Stimulated activated memory B cell treated with anti-CD40 and anti-IgM and Interleukin-4, amounts not matched to agents 10 μg/mL and 1 μg/mL and 100 μg/mL, for 72 hours (primary cell): ENCODE results near the gene OPA1.
"Not testable (repeated sequence)": the region's sequence is repeated elsewhere in the genome, so short reads cannot be mapped to it uniquely, and the experiment has no call there.

Experiments
- ATAC-seq: fragments of 150-1000 bp; cut with Tn5 transposase; 2 replicates; pipeline ENCODE4 v1.10.0; 2021
- H3K27ac Mint-ChIP-seq: one replicate; pipeline ENCODE4 v1.8.0; 2022; ENCODE audit warnings: mild to moderate bottlenecking, mixed read lengths
- H3K27me3 Mint-ChIP-seq: one replicate; pipeline ENCODE4 v1.8.0; 2022; ENCODE audit warnings: mixed read lengths
- H3K36me3 Mint-ChIP-seq: one replicate; pipeline ENCODE4 v1.8.0; 2022; ENCODE audit warnings: mixed read lengths
- H3K4me1 Mint-ChIP-seq: one replicate; pipeline ENCODE4 v1.8.0; 2022; ENCODE audit warnings: mixed read lengths
- H3K4me3 Mint-ChIP-seq: one replicate; pipeline ENCODE4 v1.8.0; 2022; ENCODE audit warnings: mild to moderate bottlenecking, moderate library complexity, mixed read lengths
- H3K9me3 Mint-ChIP-seq: one replicate; pipeline ENCODE4 v1.8.0; 2022; ENCODE audit warnings: mixed read lengths

Gene OPA1

DNA sequence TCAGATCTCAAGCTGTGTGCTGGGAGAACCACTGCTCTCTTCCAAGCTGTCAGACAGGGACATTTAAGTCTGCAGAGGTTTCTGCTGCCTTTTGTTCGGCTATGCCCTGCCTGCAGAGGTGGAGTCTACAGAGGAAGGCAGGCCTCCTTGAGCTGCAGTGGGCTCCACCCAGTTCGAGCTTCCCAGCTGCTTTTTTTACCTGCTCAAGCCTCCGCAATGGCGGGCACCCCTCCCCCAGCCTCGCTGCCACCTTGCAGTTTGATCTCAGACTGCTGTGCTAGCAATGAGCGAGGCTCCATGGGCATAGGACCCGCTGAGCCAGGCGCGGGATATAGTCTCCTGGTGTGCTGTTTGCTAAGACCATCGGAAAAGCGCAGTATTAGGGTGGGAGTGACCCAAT, 17.5 kb downstream of the OPA1 start:
- H3K27ac Mint-ChIP-seq, H3K4me3 Mint-ChIP-seq, H3K9me3 Mint-ChIP-seq, H3K27me3 Mint-ChIP-seq, ATAC-seq: not testable (repeated sequence)
- Mint-ChIP-seq H3K4me1 (peaks cover 26% of the 10 kb centered on the region), H3K36me3 (peaks cover 49% of the 10 kb centered on the region)

DNA sequence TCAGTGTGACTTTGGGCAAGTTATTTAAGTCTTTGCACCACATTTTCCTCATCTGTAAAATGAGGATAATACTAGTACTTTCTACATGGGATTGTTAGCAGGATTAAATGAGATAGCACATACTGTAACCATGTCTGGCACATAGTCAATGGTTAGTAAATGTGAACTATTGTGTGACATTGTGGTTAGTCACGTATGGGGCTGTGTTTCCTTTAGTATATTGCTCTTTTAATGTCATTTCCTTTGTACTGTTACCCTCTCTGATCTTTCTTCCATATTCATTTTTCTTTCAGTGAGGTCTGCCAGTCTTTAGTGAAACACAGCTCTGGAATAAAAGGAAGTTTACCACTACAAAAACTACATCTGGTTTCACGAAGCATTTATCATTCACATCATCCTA, 21.4 kb downstream of the OPA1 start:
- Mint-ChIP-seq H3K27me3 (no peaks in the 10 kb centered on the region), H3K9me3 (no peaks in the 10 kb centered on the region), H3K4me1 (peaks cover 11% of the 10 kb centered on the region), H3K4me3 (no peak overlapping the region), H3K36me3 (peaks cover 41% of the 10 kb centered on the region), H3K27ac (no peak overlapping the region)
- ATAC-seq: no peak

DNA sequence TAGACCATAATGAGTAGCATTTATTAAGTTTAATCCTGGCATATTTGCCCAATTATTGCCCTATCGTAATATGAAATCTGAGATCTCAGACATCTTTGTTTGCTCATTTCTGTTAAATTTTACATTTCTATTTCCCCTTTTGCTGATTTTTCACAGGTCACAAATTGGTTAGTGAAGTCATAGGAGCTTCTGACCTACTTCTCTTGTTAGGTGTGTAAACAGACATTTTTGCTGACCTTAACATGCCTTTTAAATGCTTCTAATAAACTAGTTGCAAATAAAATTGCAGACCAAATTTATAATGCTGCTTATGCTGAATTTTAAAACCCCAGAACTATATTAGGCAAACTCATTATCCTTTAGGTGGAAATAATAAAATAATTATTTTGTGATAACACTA, 24.6 kb downstream of the OPA1 start:
- Mint-ChIP-seq H3K36me3 (peaks cover 44% of the 10 kb centered on the region), H3K4me1 (peaks cover 6% of the 10 kb centered on the region), H3K27me3 (no peaks in the 10 kb centered on the region), H3K4me3 (no peak overlapping the region), H3K27ac (no peak overlapping the region), H3K9me3 (no peaks in the 10 kb centered on the region)
- ATAC-seq: no peak

DNA sequence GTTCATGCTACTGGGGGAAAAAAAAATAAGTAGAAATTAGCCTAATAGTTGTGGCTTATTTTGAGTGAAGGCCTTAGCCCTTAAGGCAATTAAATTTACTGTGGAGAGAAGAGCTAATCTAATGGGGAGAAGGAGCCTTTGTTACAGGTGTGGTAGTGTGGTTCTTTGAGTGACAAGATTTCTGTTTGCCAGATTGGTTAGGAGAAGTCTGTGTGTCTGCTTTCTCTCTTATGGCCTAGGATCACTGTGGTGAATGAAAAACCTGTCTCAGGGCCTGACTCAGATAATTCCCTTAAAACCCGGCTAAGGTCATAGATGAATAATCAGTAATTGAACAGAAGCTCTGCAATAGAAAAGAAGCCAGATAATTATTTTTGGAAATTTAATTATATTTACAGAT, 27.0 kb downstream of the OPA1 start:
- no peak overlapping the region for H3K4me3 Mint-ChIP-seq
- no peak overlapping the region for H3K27ac Mint-ChIP-seq
- H3K36me3 Mint-ChIP-seq: peaks cover 48% of the 10 kb centered on the region
- H3K27me3 Mint-ChIP-seq: no peaks in the 10 kb centered on the region
- ATAC-seq: no peak
- no peaks in the 10 kb centered on the region for H3K9me3 Mint-ChIP-seq
- H3K4me1 Mint-ChIP-seq: no peaks in the 10 kb centered on the region

DNA sequence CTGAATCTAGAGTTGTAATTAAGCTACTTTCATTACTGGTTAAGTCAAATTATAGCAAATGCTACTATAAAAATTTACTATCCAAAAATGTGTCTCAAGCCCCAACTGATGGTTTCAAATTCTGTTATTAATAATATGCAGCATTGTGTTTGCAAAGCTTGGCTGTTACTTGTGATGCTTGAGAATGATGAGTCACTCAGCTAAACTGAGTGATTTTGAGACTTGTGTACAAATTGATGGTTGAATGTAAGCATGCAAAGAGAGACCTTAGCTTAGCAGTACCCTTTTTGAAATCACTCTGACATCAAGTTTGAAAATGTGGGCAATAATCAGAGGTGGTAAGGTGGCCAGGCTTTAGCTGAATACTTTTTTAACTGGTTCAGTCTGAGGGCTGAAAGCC, 27.6 kb downstream of the OPA1 start:
- ATAC-seq: no peak
- H3K27ac Mint-ChIP-seq: no peak overlapping the region

DNA sequence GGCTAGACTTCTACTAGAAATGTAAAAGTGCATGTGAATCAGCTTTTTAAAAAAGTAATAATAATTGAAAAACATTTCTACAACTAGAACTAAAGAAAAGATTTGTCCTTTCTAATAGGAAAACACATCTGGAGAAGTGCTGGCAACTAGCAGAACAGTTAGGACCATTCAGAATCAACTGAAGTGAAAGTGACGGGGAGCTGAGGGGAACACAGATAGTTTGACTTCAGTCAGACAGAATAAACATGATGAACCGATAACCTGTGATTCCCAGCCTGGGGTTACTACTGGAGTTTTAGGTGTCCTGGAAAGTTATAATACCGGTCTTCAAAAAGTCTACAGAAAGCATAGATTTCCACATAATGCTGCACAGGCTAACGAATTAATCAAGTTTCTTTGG, 28.1 kb downstream of the OPA1 start:
- H3K27ac Mint-ChIP-seq: no peak overlapping the region
- no peaks in the 10 kb centered on the region for H3K27me3 Mint-ChIP-seq
- no peak overlapping the region for H3K4me3 Mint-ChIP-seq
- peaks cover 53% of the 10 kb centered on the region for H3K36me3 Mint-ChIP-seq
- no peak for ATAC-seq
- H3K9me3 Mint-ChIP-seq: no peaks in the 10 kb centered on the region
- no peaks in the 10 kb centered on the region for H3K4me1 Mint-ChIP-seq

More for the DNA sequence above, 27.6 kb downstream of the OPA1 start:
- H3K27me3 Mint-ChIP-seq: no peaks in the 10 kb centered on the region
- no peak overlapping the region for H3K4me3 Mint-ChIP-seq
- peaks cover 48% of the 10 kb centered on the region for H3K36me3 Mint-ChIP-seq
- no peaks in the 10 kb centered on the region for H3K9me3 Mint-ChIP-seq
- no peaks in the 10 kb centered on the region for H3K4me1 Mint-ChIP-seq

DNA sequence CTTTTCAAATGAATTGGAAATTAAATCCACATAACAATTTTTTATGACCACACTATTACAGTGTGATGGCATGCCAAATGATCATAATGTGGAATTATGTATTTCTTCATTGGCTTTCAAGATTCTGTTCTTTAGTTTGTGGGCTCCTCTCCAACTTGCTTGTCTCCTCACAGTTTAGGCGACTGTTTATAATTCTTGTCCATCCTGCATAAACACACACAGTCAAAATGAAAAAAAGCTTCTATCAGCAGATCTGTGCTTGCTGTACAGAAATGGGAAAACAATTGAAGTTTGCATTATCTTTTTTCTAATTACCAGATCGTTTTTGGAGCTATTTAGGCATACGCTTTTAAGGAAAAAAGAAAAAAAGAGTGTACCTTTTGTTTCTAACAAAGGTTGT, 37.0 kb downstream of the OPA1 start:
- Mint-ChIP-seq H3K4me1 (no peaks in the 10 kb centered on the region), H3K4me3 (no peak overlapping the region), H3K9me3 (no peaks in the 10 kb centered on the region), H3K27me3 (no peaks in the 10 kb centered on the region), H3K27ac (no peak overlapping the region), H3K36me3 (peaks cover 21% of the 10 kb centered on the region)
- ATAC-seq: no peak

DNA sequence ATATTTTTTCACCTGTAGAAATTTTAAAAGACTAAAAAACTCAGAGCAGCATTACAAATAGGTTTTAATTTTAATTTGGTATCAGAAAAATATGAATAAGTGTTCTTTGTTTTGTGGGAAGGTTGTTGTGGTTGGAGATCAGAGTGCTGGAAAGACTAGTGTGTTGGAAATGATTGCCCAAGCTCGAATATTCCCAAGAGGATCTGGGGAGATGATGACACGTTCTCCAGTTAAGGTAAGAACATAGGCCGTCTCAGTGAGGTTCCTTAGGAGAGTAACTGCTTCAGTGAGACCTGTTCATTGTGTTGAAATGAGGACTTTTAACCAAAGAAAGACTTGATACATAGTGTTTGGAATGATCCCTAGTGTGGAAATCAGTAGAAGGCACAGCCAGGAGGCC, 44.8 kb downstream of the OPA1 start:
- Mint-ChIP-seq H3K9me3 (no peaks in the 10 kb centered on the region), H3K27me3 (no peaks in the 10 kb centered on the region), H3K4me3 (no peak overlapping the region), H3K27ac (no peak overlapping the region), H3K4me1 (no peaks in the 10 kb centered on the region), H3K36me3 (peaks cover 24% of the 10 kb centered on the region)
- ATAC-seq: no peak

DNA sequence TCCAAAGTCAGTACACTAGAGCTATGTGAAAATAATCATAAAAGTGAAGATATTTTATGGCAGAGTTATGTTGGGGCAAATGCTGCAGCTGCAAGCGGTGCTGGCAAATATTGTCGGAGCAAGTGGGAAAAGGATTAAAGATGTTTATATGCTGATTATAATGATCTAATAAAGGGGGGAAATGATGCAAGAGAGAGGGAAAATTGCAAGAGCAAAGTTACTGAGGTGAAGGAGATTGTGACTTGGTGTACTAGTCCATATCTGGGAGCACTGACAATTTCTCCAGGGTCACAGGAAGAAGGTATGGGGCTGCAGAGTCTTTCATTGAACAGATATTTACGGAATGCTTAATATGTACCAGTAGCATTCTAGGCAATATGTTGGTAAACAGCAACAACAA, 45.8 kb downstream of the OPA1 start:
- H3K4me3 Mint-ChIP-seq: no peak overlapping the region
- H3K36me3 Mint-ChIP-seq: peaks cover 25% of the 10 kb centered on the region
- H3K9me3 Mint-ChIP-seq: no peaks in the 10 kb centered on the region
- H3K4me1 Mint-ChIP-seq: no peaks in the 10 kb centered on the region
- H3K27me3 Mint-ChIP-seq: no peaks in the 10 kb centered on the region
- H3K27ac Mint-ChIP-seq: no peak overlapping the region
- ATAC-seq: no peak

DNA sequence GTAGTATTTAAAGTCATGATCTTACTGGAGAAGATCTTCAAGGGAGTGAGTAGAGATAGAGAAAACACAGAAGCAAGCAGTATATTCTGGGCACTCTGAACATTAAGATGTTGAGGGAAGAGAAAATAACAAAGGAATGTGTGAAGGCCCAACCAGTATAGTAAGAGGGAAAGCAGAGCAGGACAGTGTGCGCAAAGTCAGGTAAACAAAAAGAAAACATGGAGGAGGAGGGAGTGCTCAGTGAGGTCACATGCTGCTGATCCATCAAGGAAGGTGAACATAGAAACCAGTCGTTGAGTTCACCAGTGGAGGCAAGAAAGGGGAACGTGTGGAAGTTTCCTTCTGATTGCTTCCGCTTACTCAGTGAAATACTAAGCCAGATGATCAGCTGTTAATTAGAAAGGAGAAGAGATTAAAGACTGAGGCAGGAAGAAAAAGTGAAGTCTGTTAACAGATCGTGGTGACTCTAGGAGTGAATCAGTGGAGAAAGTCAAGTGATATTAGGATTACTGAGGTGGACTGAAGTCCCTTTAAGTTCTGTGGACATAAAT, 47.2 kb downstream of the OPA1 start:
- Mint-ChIP-seq H3K27ac (no peak overlapping the region), H3K36me3 (peaks cover 24% of the 10 kb centered on the region), H3K4me1 (no peaks in the 10 kb centered on the region), H3K4me3 (no peak overlapping the region), H3K27me3 (no peaks in the 10 kb centered on the region), H3K9me3 (no peaks in the 10 kb centered on the region)
- ATAC-seq: no peak

DNA sequence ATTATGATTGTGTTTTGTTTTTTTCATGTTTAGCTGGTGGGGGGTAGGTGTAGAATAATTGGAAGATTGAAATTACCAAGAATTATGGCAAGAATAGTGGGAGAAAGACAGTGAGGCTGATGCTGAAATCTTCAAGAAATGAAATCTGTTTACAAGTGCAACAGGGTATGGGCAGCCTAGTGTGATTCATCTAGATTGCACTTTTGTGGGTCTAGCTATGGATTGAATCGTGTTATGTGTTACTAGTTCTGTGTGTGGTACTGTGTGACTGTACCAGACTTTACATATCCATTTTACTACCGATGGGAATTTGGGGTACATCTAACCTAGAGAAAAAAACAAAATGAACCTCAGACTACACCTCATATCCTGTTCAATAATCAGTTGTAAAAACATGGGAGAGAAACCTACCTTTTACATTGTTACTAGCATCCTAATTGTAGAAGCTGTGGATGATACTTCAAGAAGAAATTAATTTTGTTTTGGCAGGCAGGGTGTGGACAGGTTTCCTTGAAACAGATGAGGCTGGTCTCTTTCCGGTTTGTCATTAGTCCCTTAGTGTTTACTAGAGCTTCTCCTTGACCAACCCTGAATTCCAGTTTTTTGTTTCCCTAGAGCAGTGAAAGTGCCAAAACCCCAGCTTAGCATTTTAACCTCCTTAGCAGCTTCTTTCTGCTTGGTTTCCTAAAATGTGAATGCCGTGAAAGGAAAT, 47.9 kb downstream of the OPA1 start:
- H3K36me3 Mint-ChIP-seq: peaks cover 26% of the 10 kb centered on the region
- H3K9me3 Mint-ChIP-seq: no peaks in the 10 kb centered on the region
- no peaks in the 10 kb centered on the region for H3K27me3 Mint-ChIP-seq
- no peak overlapping the region for H3K4me3 Mint-ChIP-seq
- no peaks in the 10 kb centered on the region for H3K4me1 Mint-ChIP-seq
- no peak overlapping the region for H3K27ac Mint-ChIP-seq
- no peak for ATAC-seq

DNA sequence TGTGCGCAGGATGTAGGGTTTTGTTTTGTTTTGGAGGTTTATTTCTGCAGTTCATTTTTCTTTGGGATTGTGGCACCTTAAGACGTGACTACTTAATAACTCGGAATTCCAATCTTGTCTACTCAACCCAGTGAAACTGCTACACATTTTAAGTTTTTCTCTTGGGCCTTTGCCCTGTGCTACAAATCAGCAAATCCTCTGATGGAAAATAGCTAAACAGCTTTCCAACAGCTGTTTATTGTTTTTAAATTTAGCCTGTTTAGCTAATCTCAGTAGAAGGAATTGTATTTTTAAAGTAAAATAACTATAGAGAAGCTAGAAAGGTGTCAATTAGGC, 48.4 kb downstream of the OPA1 start:
- H3K4me1 Mint-ChIP-seq: no peaks in the 10 kb centered on the region
- no peak overlapping the region for H3K4me3 Mint-ChIP-seq
- no peak overlapping the region for H3K27ac Mint-ChIP-seq
- H3K9me3 Mint-ChIP-seq: no peaks in the 10 kb centered on the region
- no peaks in the 10 kb centered on the region for H3K27me3 Mint-ChIP-seq
- ATAC-seq: no peak
- H3K36me3 Mint-ChIP-seq: peaks cover 30% of the 10 kb centered on the region

DNA sequence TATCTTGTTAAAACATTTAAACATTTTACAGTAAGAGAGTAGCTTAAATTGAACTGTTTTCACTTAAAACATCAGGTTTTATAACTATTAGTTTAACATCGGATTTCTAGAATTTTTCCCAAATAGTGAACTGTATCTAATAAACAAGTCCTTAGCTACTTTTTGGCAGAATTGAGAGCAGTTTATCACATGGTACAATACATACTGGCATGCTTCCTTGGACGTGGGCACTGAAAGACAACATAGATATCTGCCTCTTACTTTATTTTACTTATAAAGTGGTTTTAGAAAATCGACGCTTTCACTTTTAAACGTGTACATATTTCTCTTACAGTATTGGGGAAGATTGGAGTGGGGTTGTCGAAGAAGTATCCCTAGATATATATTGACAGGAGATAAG, 52.8 kb downstream of the OPA1 start:
- Mint-ChIP-seq H3K4me1 (no peaks in the 10 kb centered on the region), H3K27me3 (no peaks in the 10 kb centered on the region), H3K27ac (no peak overlapping the region), H3K9me3 (no peaks in the 10 kb centered on the region), H3K36me3 (peaks cover 48% of the 10 kb centered on the region), H3K4me3 (no peak overlapping the region)
- no peak for ATAC-seq

DNA sequence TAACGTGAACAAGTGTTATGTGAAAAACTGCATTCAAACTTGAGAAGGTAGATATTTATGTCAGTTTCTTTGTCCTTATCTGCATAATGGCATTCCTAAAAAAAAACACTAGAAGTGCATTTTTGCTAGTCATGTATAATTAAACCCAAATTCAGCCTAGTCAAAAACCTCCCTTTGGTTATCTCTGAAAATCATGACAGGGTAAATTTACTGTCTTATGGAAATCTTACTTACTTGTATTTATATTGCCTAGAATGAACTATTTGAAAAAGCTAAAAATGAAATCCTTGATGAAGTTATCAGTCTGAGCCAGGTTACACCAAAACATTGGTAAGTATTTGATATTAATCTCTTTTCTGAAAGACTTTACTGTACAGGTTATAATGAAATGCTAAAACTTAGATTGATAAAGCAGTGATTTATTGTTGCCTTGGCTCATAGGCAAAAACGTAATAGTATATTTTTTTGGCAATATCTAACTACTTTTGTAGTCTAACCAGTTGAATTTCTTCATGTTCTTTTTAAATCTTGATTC, 55.6 kb downstream of the OPA1 start:
- H3K36me3 Mint-ChIP-seq: peaks cover 52% of the 10 kb centered on the region

DNA sequence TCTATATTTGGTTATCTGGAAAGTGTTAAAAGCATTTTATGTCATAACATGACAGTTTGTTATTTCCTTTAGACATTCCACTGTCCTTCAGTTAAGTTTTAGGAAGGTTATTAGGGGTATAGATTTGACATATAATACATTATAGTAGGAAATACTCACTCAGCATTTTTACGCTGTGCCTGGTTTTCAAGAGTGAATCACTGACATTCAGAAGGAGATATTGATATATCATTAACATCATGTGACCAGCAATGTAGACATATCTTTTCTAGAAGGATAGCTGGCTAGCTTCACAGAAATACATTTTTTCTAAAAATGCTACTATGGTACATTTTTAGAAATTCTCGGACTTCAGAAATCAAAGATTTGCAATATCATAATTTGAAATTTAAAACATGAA, 57.6 kb downstream of the OPA1 start:
- ATAC-seq: no peak
- no peaks in the 10 kb centered on the region for H3K9me3 Mint-ChIP-seq
- H3K36me3 Mint-ChIP-seq: peaks cover 56% of the 10 kb centered on the region
- no peaks in the 10 kb centered on the region for H3K27me3 Mint-ChIP-seq
- H3K27ac Mint-ChIP-seq: no peak overlapping the region
- no peaks in the 10 kb centered on the region for H3K4me1 Mint-ChIP-seq
- no peak overlapping the region for H3K4me3 Mint-ChIP-seq

More for the DNA sequence above, 55.6 kb downstream of the OPA1 start:
- H3K27me3 Mint-ChIP-seq: no peaks in the 10 kb centered on the region
- no peak overlapping the region for H3K27ac Mint-ChIP-seq
- H3K9me3 Mint-ChIP-seq: no peaks in the 10 kb centered on the region
- no peak overlapping the region for H3K4me3 Mint-ChIP-seq
- no peaks in the 10 kb centered on the region for H3K4me1 Mint-ChIP-seq
- no peak for ATAC-seq

DNA sequence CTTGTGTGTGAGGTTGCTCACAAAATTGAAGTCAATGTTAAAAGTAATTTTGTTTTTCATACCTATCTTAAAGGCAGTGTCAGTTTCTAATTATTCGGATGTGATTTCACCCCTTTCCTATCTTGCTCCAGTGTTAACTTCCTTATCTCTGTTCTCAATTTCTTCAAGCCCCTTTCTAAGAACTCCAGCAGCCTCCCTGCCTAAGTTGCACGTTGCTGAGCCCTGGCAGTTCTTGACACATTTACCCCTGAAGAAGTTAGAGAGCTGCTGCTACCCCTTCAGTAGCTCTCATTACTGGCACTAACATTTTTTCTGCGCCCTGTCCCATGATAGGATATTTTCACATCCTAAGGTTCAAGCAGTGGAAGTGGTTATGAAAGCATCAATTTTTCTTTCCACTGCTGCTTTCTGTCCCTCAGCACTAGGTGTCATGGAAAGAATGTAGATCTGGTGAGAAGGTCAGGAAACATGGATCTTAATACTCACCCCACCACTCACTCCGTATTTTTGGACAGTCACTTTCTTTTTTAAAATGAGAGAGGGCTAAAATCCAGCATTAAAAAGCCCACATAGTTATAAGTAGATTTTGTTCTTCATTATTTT, 62.9 kb downstream of the OPA1 start:
- Mint-ChIP-seq H3K4me1 (peaks cover under 1% of the 10 kb centered on the region), H3K9me3 (no peaks in the 10 kb centered on the region), H3K27ac (peak overlapping the region; percentile 34), H3K36me3 (peaks cover 56% of the 10 kb centered on the region), H3K27me3 (no peaks in the 10 kb centered on the region), H3K4me3 (no peak overlapping the region)
- no peak for ATAC-seq
